GM12878 (cell line): ENCODE measurements around the gene GGCT.

Experiments
- ATF3 ChIP-seq: IDR thresholded peaks from 2 replicates; pipeline ENCODE4 v1.6.1; 2011; ENCODE audit warnings: low read depth, mild to moderate bottlenecking, low read length, moderate library complexity, borderline replicate concordance; ENCODE audit errors: extremely low read depth
- CBFB ChIP-seq: IDR thresholded peaks from 2 replicates; pipeline ENCODE4 v1.6.1; 2016; ENCODE audit warnings: antibody characterized with exemption, low read depth
- CTCF ChIP-seq, 3 experiments: IDR thresholded peaks in 2 of 3; conservative IDR thresholded peaks in 1 of 3; 2 replicates each; pipeline ENCODE4 v1.5.1; 2011; ENCODE audit warnings: low read depth in 3 of 3, low read length in 3 of 3, mild to moderate bottlenecking in 3 of 3, control low read depth in 2 of 3, moderate library complexity in 2 of 3, inconsistent platforms in 1 of 3, mixed read lengths in 1 of 3; ENCODE audit not compliant: control insufficient read depth in 2 of 3, insufficient read depth in 1 of 3; ENCODE audit errors: extremely low read depth in 1 of 3
- ETV6 ChIP-seq, 2 experiments: fragments of 450-650 bp in 1 of 2; IDR thresholded peaks in 1 of 2; conservative IDR thresholded peaks in 1 of 2; 2 replicates each; pipeline ENCODE4 v1.6.1; 2014; ENCODE audit warnings: antibody characterized with exemption in 1 of 2, borderline replicate concordance in 1 of 2, low read depth in 1 of 2, mild to moderate bottlenecking in 1 of 2, moderate library complexity in 1 of 2
- GATAD2B ChIP-seq: fragments of 450-650 bp; conservative IDR thresholded peaks from 2 replicates; pipeline ENCODE4 v1.6.1; 2017; ENCODE audit warnings: low read depth, mild to moderate bottlenecking, moderate library complexity
- MEF2A ChIP-seq: IDR thresholded peaks from 2 replicates; pipeline ENCODE4 v1.6.1; 2011; ENCODE audit warnings: low read depth, mild to moderate bottlenecking, low read length, moderate library complexity; ENCODE audit not compliant: insufficient read depth
- PKNOX1 ChIP-seq: fragments of 450-650 bp; IDR thresholded peaks from 2 replicates; pipeline ENCODE4 v1.6.1; 2016; ENCODE audit warnings: mild to moderate bottlenecking
- POLR2A ChIP-seq: IDR thresholded peaks from 2 replicates; pipeline ENCODE4 v1.6.1; 2011; ENCODE audit warnings: low read depth, mild to moderate bottlenecking, low read length
- POLR2AphosphoS5 ChIP-seq: IDR thresholded peaks from 2 replicates; pipeline ENCODE4 v1.6.1; 2011; ENCODE audit warnings: mild to moderate bottlenecking, low read length, inconsistent platforms

- TF ChIP-seq ATF3 (no peak), GATAD2B (no peak), POLR2AphosphoS5 (no peak), PKNOX1 (no peak), CTCF (IDR thresholded peaks at IDR 0.05 in 2 of 3, conservative IDR thresholded peaks at IDR 0.05 in 1 of 3; ENCODE audit: control insufficient read depth in 2 of 3, extremely low read depth in 1 of 3, insufficient read depth in 1 of 3, low read depth in 3 of 3, low read length in 3 of 3) (peak; percentile 69 to 81 (median 76)), ETV6 (conservative IDR thresholded peaks at IDR 0.05 in 1 of 2, IDR thresholded peaks at IDR 0.05 in 1 of 2; ENCODE audit: borderline replicate concordance in 1 of 2, low read depth in 1 of 2) (no peak), CBFB (no peak), MEF2A (no peak), POLR2A (no peak)
Measured at GRCh38 chr7:30548845-30549244, 44.2 kb upstream of the GGCT start.
